ENCODE measurements around the gene STIM2.
"Not testable (repeated sequence)": the region's sequence is repeated elsewhere in the genome, so short reads cannot be mapped to it uniquely, and the experiment has no call there.

Gene STIM2

DNA sequence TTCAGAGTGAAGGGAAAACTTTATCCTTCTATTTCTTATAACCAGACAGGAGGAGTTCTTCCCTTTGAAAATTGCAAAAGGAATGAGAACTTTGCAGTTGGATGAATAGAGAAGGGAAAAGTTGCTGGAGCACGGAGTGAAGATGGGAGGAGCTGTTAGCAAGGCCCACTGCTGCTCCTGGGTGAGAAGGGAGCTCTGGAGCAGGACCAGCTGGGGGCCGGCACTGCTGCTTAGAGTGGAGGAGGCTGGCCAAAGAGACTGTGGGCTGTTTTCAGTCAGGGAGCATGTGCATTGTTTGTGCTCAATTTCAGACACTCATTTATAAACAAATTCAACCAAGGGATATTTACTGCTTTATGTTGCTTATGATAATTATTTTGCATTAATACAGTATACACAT is 164.2 kb downstream of the STIM2 start:
- no peak overlapping the region for H3K4me3 ChIP-seq (ENCODE audit: low read depth, low read length)
- TF ChIP-seq, protein P1, sequence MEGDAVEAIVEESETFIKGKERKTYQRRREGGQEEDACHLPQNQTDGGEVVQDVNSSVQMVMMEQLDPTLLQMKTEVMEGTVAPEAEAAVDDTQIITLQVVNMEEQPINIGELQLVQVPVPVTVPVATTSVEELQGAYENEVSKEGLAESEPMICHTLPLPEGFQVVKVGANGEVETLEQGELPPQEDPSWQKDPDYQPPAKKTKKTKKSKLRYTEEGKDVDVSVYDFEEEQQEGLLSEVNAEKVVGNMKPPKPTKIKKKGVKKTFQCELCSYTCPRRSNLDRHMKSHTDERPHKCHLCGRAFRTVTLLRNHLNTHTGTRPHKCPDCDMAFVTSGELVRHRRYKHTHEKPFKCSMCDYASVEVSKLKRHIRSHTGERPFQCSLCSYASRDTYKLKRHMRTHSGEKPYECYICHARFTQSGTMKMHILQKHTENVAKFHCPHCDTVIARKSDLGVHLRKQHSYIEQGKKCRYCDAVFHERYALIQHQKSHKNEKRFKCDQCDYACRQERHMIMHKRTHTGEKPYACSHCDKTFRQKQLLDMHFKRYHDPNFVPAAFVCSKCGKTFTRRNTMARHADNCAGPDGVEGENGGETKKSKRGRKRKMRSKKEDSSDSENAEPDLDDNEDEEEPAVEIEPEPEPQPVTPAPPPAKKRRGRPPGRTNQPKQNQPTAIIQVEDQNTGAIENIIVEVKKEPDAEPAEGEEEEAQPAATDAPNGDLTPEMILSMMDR (IDR thresholded peaks at IDR 0.05; ENCODE audit: insufficient read depth, low read length, missing control alignments): no peak
- no peak for DNase-seq (ENCODE audit: low read depth, low spot score)
- ChIA-PET CTCF (no interaction called here), POLR2A (no interaction called here)

DNA sequence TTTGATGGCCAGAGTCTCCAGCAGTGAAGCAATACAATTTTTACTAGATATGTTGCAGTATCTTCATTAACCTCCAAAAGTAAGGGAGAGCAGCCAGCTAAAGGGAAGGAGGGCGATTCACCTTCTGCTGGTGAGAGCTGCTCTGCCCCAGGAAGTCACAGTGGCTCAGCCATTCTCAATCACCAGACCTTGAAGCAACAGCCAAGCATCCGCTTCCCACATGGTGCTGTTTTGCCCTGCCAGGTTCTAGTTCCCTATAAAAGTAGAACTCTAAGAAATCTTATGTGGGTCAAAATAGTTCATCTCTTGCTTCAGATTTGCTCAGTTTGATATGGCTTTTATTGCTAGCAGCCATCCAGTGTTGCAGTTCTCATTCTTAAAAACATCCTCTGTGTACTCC is 166.8 kb downstream of the STIM2 start:
- DNase-seq (ENCODE audit: low read depth, low spot score): no peak
- no peak overlapping the region for H3K4me3 ChIP-seq (ENCODE audit: low read depth, low read length)
- TF ChIP-seq, protein P1 (IDR thresholded peaks at IDR 0.05; ENCODE audit: insufficient read depth, low read length, missing control alignments): no peak
- CTCF ChIA-PET: interaction anchor here (1.6 to 1.7 kb wide), 2 partner anchors 19 to 21 kb away, joined by 4 to 6 read pairs; no protein-coding TSS in a partner anchor
- POLR2A ChIA-PET: no interaction called here

DNA sequence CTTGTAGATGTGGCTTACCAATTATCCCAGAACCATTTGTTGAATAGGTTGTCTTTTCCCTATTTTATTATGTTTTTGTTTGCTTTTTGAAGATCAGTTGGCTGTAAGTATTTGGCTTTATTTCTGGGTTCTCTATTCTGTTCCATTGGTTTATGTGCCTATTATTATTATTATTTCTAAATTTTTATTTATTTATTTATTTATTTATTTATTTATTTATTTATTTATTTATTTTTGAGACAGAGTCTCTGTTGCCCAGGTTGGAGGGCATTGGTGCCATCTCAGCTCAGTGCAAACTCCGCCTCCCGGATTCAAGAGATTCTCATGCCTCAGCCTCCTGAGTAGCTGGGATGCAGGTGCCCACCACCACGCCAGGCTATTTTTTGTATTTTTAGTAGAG is 174.5 kb downstream of the STIM2 start:
- POLR2A ChIA-PET: not testable (repeated sequence)
- CTCF ChIA-PET: interaction anchor here (4.3 kb wide), 1 partner anchor 13 kb away, joined by 29 read pairs; no protein-coding TSS in a partner anchor

DNA sequence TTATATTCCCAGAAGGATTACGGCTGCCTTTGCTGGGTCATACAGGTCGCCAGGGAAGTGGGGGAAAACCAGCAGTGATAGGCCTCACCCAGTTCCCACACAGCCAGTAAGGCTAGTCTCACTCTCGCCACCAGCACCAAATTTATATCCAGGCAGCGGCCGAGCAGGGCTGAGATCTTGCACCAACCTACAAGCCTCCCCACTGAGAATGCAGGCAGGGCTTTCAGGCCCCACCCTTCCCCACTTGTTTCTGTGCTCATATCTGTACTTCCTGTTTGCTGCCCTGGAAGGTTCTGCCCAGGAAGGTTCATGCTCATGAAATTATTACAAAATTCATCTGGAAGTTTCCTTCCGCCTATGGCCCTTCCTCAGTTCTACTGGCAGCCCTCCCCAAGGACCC is 179.7 kb downstream of the STIM2 start:
- POLR2A ChIA-PET: no interaction called here
- TF ChIP-seq, protein P1 (IDR thresholded peaks at IDR 0.05; ENCODE audit: insufficient read depth, low read length, missing control alignments): no peak
- no peak overlapping the region for H3K4me3 ChIP-seq (ENCODE audit: low read depth, low read length)
- DNase-seq (ENCODE audit: low read depth, low spot score): no peak
- CTCF ChIA-PET: no interaction called here

More for the DNA sequence above, 174.5 kb downstream of the STIM2 start:
- DNase-seq (ENCODE audit: low read depth, low spot score); H3K4me3 ChIP-seq (ENCODE audit: low read depth, low read length): not testable (repeated sequence)

DNA sequence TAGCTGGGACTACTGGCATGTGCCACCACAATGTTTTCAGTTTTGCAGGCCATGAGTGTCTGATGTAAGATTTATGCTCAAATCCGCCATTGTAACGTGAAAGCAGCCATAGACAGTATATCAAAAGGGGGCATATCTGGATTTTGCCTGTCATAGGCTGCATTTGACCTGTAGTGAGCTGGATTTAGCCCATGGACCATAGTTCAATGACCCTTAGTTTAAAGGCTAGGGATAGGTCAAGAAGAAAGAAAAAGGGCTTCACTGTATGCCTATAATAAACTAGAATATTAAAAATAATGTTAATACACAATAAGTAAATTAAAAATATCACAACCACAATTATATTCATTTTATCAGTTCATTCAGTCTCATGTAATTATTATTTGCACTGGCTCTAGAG is 181.8 kb downstream of the STIM2 start:
- ChIA-PET CTCF (no interaction called here), POLR2A (no interaction called here)
- DNase-seq (ENCODE audit: low read depth, low spot score): no peak
- no peak overlapping the region for H3K4me3 ChIP-seq (ENCODE audit: low read depth, low read length)
- TF ChIP-seq, protein P1 (IDR thresholded peaks at IDR 0.05; ENCODE audit: insufficient read depth, low read length, missing control alignments): no peak

DNA sequence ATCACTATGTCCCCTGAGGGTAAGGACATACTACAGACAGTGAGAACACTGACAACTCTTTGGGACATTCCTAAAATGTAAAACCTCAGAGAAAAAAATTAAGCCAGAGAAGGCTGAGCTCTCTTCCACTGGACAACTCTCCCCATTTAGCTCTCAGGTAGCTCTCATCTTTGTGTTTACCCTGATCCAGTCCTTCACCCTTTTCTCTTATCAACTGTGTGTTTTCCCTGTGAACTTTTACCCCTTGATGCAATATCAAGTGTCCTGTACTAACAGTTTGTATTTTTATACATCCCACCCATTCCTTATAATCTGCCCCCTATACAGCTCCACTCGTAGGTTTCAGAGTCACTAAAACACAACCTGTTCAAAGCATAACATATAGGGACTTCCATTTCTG is 182.6 kb downstream of the STIM2 start:
- ChIA-PET CTCF (no interaction called here), POLR2A (no interaction called here)
- H3K4me3 ChIP-seq (ENCODE audit: low read depth, low read length): no peak overlapping the region
- no peak for DNase-seq (ENCODE audit: low read depth, low spot score)
- TF ChIP-seq, protein P1 (IDR thresholded peaks at IDR 0.05; ENCODE audit: insufficient read depth, low read length, missing control alignments): no peak

DNA sequence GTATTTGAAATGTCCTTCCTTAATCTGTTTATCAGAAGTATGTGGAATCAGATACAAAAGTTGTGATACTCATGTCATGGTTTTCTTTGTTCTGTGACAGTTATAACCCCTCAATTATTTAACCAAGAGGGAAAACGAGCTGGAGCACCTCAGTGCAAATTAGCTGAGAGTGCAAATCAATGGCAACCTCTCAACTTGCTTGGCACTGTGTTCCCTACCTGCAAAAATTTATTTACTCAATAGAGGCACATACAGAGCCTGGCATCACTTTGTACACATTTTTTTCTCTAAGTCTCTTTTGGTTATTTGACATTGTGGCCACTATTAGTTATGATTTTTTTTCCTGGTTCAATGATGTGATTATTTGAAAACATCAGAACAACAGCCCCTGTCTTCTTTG is 186.2 kb downstream of the STIM2 start:
- ChIA-PET POLR2A (no interaction called here), CTCF (interaction anchor here (1.0 to 3.1 kb wide), 2 partner anchors 9 to 19 kb away, joined by 4 to 29 read pairs; no protein-coding TSS in a partner anchor)
- TF ChIP-seq, protein P1 (IDR thresholded peaks at IDR 0.05; ENCODE audit: insufficient read depth, low read length, missing control alignments): no peak
- H3K4me3 ChIP-seq (ENCODE audit: low read depth, low read length): no peak overlapping the region
- no peak for DNase-seq (ENCODE audit: low read depth, low spot score)
